Gastroesophageal sphincter (tissue), 4 donors: ENCODE data around the gene CAAP1. TPM values are rescaled to one million over a fixed set of nuclear protein-coding genes. Genes with fewer than 3 reads are reported as not detected.
"Not testable (repeated sequence)": the region's sequence is repeated elsewhere in the genome, so short reads cannot be mapped to it uniquely, and the experiment has no call there.

ENCODE experiments used
- ATAC-seq: fragments of 150-250 bp; one replicate; pipeline ENCODE4 v1.9.1; 2016; ENCODE audit warnings: mild to moderate bottlenecking, moderate library complexity
- H3K27ac ChIP-seq, 4 donors: fragments of 200-600 bp; sonication (generic) in 3 of 4; 1 replicate in 3 of 4; 2 replicates in 1 of 4; pipeline ENCODE4 v1.5.1; 2016 to 2019
- H3K27me3 ChIP-seq: fragments of 200-600 bp; sonication (generic); one replicate; pipeline ENCODE4 v1.5.1; 2019
- H3K36me3 ChIP-seq, 2 donors: fragments of 200-600 bp; sonication (generic); one replicate each; pipeline ENCODE4 v1.5.1; 2019; ENCODE audit warnings: control low read depth in 1 of 2
- H3K4me1 ChIP-seq, 3 donors: fragments of 200-600 bp; sonication (generic); 1 replicate in 2 of 3; 2 replicates in 1 of 3; pipeline ENCODE4 v1.5.1; 2016 to 2019; ENCODE audit warnings: control low read depth in 2 of 3
- H3K4me3 ChIP-seq, 2 donors: fragments of 200-600 bp; sonication (generic); one replicate each; pipeline ENCODE4 v1.5.1; 2019; ENCODE audit warnings: mild to moderate bottlenecking in 1 of 2, moderate library complexity in 1 of 2
- H3K9me3 ChIP-seq, 3 donors: fragments of 200-600 bp; sonication (generic); one replicate each; pipeline ENCODE4 v1.5.1; 2017 to 2019; ENCODE audit warnings: control low read depth in 2 of 3
- CTCF ChIP-seq, 4 experiments: fragments of 200-600 bp in 2 of 4; fragments of 450-650 bp in 2 of 4; sonication (generic) in 1 of 4; IDR thresholded peaks; one replicate each; pipeline ENCODE4 v1.5.1; 2017 to 2019; ENCODE audit warnings: antibody characterized with exemption in 4 of 4, mild to moderate bottlenecking in 2 of 4, moderate library complexity in 2 of 4
- EP300 ChIP-seq: sonication (generic); formaldehyde crosslinking; IDR thresholded peaks from one replicate; pipeline ENCODE4 v1.6.1; 2017; ENCODE audit warnings: antibody characterized with exemption, mild to moderate bottlenecking
- POLR2A ChIP-seq, 2 donors: fragments of 450-650 bp; IDR thresholded peaks; one replicate each; pipeline ENCODE4 v1.6.1; 2017; ENCODE audit warnings: antibody characterized with exemption in 2 of 2, mild to moderate bottlenecking in 2 of 2, moderate library complexity in 1 of 2
- POLR2AphosphoS5 ChIP-seq: sonication (generic); formaldehyde crosslinking; IDR thresholded peaks from one replicate; pipeline ENCODE4 v1.6.1; 2017; ENCODE audit warnings: antibody characterized with exemption
- WGBS, 2 donors: methylation state at CpG; one replicate each; pipeline ENCODE4 v1.1.5; 2018; ENCODE audit warnings: low coverage in 1 of 2; 5-methylcytosine and 5-hydroxymethylcytosine counted together
- total RNA-seq, 4 donors: library from RNA; depleted of rRNA; stranded (reverse); fragments of >200 nt; gene quantifications; one replicate each; pipeline ENCODE4 v1.1.0, GENCODE V29; 2016

The CAAP1 gene
- total RNA-seq, 4 donors from 2014 or later: 12.6 to 21.8 (median 15.9) TPM

GRCh38 chr9:26856413-26857032 lies 36.1 kb downstream of the CAAP1 start:
- no peak overlapping the region for H3K27ac ChIP-seq

GRCh38 chr9:26850995-26851394 lies 41.6 kb downstream of the CAAP1 start:
- TF ChIP-seq EP300 (no peak), POLR2AphosphoS5 (no peak), CTCF (IDR thresholded peaks at IDR 0.05) (no peak), POLR2A (IDR thresholded peaks at IDR 0.05) (no peak)
- no peak for ATAC-seq
- Histone ChIP-seq H3K4me3 (no peak overlapping the region), H3K4me1 (no peaks in the 10 kb centered on the region), H3K9me3 (no peaks in the 10 kb centered on the region), H3K27ac (no peak overlapping the region), H3K36me3 (peaks cover 0 to 60% of the 10 kb centered on the region in 2 donors), H3K27me3 (no peaks in the 10 kb centered on the region)
- 94 to 96% methylated on average over 2 of the region's 2 CpGs for WGBS, 2 donors

More at GRCh38 chr9:26856413-26857032, 36.1 kb downstream of the CAAP1 start:
- TF ChIP-seq EP300: no peak
- TF ChIP-seq CTCF (IDR thresholded peaks at IDR 0.05): peak in 1 of 4 experiments; percentile 24
- Histone ChIP-seq H3K27me3 (no peaks in the 10 kb centered on the region), H3K36me3 (peaks cover 0 to 79% of the 10 kb centered on the region in 2 donors), H3K4me3 (no peak overlapping the region), H3K9me3 (no peaks in the 10 kb centered on the region), H3K4me1 (no peaks in the 10 kb centered on the region)
- 82 to 100% methylated on average over 1 of the region's 1 CpG for WGBS, 2 donors
- no peak for ATAC-seq

GRCh38 chr9:26833792-26834191 lies 58.8 kb downstream of the CAAP1 start:
- 54 to 57% methylated on average over 4 to 5 of the region's 6 CpGs for WGBS, 2 donors
- Histone ChIP-seq H3K4me3 (no peak overlapping the region), H3K4me1 (no peaks in the 10 kb centered on the region), H3K36me3 (peaks cover 0 to 12% of the 10 kb centered on the region in 2 donors), H3K9me3 (no peaks in the 10 kb centered on the region), H3K27ac (no peak overlapping the region), H3K27me3 (no peaks in the 10 kb centered on the region)
- no peak for TF ChIP-seq CTCF (IDR thresholded peaks at IDR 0.05)
- TF ChIP-seq EP300: no peak
- TF ChIP-seq POLR2A (IDR thresholded peaks at IDR 0.05): no peak
- TF ChIP-seq POLR2AphosphoS5: no peak
- no peak for ATAC-seq

- not testable (repeated sequence) for H3K9me3 ChIP-seq, H3K4me3 ChIP-seq, H3K4me1 ChIP-seq, ATAC-seq, H3K36me3 ChIP-seq, H3K27ac ChIP-seq, H3K27me3 ChIP-seq
- WGBS, 2 donors: 91 to 100% methylated on average over 2 of the region's 4 CpGs
Measured at GRCh38 chr9:26828391-26828955, 64.1 kb downstream of the CAAP1 start.

- no peak for TF ChIP-seq POLR2A (IDR thresholded peaks at IDR 0.05)
- TF ChIP-seq POLR2AphosphoS5: no peak
- TF ChIP-seq EP300: no peak
- TF ChIP-seq CTCF (IDR thresholded peaks at IDR 0.05): no peak
- Histone ChIP-seq H3K4me1 (no peaks in the 10 kb centered on the region), H3K4me3 (no peak overlapping the region), H3K36me3 (no peaks in the 10 kb centered on the region), H3K27me3 (no peaks in the 10 kb centered on the region), H3K27ac (no peak overlapping the region), H3K9me3 (no peaks in the 10 kb centered on the region)
- ATAC-seq: no peak
- 72 to 88% methylated on average over 2 of the region's 2 CpGs for WGBS, 2 donors
Measured at GRCh38 chr9:26814799-26815198, 77.8 kb downstream of the CAAP1 start.
